DOHH2 (cell line): ENCODE measurements around the gene IL1RAPL1.

Experiments
- EZH2phosphoT487 ChIP-seq: fragments of 200-600 bp; sonication (generic); IDR thresholded peaks from 2 replicates; pipeline ENCODE4 v1.6.1; 2017; ENCODE audit warnings: borderline replicate concordance, mild to moderate bottlenecking, antibody characterized with exemption, low read length, moderate library complexity, mixed read lengths
- TF ChIP-seq, protein P1 (sequence below): fragments of 200-600 bp; sonication (generic); IDR thresholded peaks from one replicate; pipeline ENCODE4 v1.5.1; 2014; ENCODE audit warnings: antibody characterized with exemption, mild to moderate bottlenecking, low read depth, low read length; ENCODE audit not compliant: poor library complexity, severe bottlenecking

DNA sequence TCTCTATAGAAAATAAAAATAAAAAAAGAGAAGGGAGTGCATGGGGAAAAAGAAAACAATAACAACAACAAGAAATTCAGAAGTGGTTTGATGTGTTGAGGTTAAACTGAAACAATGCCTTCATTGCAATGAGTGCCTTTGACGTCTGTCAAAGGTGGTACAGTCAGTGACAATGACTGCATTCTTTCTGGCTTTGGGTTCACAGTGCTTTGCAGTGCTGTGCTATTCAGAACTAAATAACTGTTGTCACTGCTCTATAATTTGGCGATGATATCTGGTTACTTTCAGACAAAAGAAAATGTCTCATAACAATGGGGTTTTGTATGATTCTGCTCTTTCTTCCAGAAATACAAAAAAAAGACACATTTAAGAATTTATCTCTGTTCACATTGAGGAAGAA is 1139.6 kb downstream of the IL1RAPL1 start:
- TF ChIP-seq, protein P1, sequence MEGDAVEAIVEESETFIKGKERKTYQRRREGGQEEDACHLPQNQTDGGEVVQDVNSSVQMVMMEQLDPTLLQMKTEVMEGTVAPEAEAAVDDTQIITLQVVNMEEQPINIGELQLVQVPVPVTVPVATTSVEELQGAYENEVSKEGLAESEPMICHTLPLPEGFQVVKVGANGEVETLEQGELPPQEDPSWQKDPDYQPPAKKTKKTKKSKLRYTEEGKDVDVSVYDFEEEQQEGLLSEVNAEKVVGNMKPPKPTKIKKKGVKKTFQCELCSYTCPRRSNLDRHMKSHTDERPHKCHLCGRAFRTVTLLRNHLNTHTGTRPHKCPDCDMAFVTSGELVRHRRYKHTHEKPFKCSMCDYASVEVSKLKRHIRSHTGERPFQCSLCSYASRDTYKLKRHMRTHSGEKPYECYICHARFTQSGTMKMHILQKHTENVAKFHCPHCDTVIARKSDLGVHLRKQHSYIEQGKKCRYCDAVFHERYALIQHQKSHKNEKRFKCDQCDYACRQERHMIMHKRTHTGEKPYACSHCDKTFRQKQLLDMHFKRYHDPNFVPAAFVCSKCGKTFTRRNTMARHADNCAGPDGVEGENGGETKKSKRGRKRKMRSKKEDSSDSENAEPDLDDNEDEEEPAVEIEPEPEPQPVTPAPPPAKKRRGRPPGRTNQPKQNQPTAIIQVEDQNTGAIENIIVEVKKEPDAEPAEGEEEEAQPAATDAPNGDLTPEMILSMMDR, result no peak
- no peak for TF ChIP-seq EZH2phosphoT487
